Measurements from ENCODE around the gene C5AR1.
"Not testable (repeated sequence)": the region's sequence is repeated elsewhere in the genome, so short reads cannot be mapped to it uniquely, and the experiment has no call there.

Gene C5AR1

GRCh38 chr19:47284324-47284899 is 25.2 kb upstream of the C5AR1 start:
- DNase-seq (ENCODE audit: insufficient read length, low spot score) (no peak), FAIRE-seq (peak; percentile 51)
- TF ChIP-seq SPI1 (IDR thresholded peaks at IDR 0.05; ENCODE audit: low read depth, low read length), result no peak
- no peak for TF ChIP-seq TAF1 (IDR thresholded peaks at IDR 0.05; ENCODE audit: low read depth, low read length)
- no peak for TF ChIP-seq PAX5 (IDR thresholded peaks at IDR 0.05; ENCODE audit: insufficient read depth, low read length, severe bottlenecking)
- TF ChIP-seq POLR2AphosphoS5 (IDR thresholded peaks at IDR 0.05; ENCODE audit: low read depth, low read length), result no peak

- TF ChIP-seq POLR2A (IDR thresholded peaks at IDR 0.05; ENCODE audit: low read depth, low read length) (no peak), POU2F2 (IDR thresholded peaks at IDR 0.05; ENCODE audit: low read depth, low read length) (no peak), POLR2AphosphoS5 (IDR thresholded peaks at IDR 0.05; ENCODE audit: low read depth, low read length) (no peak), PAX5 (IDR thresholded peaks at IDR 0.05; ENCODE audit: insufficient read depth, low read length, severe bottlenecking) (no peak), SPI1 (IDR thresholded peaks at IDR 0.05; ENCODE audit: low read depth, low read length) (no peak), TAF1 (IDR thresholded peaks at IDR 0.05; ENCODE audit: low read depth, low read length) (no peak)
- DNase-seq (ENCODE audit: insufficient read length, low spot score), result peak; percentile 55
- peak; percentile 90 for FAIRE-seq
Measured at GRCh38 chr19:47296036-47296435, 13.6 kb upstream of the C5AR1 start.

GRCh38 chr19:47300867-47301266 is 8.8 kb upstream of the C5AR1 start:
- FAIRE-seq, result not testable (repeated sequence)

GRCh38 chr19:47302249-47302648 is 7.4 kb upstream of the C5AR1 start:
- TF ChIP-seq POLR2A (IDR thresholded peaks at IDR 0.05; ENCODE audit: low read depth, low read length), result no peak
- no peak for TF ChIP-seq PAX5 (IDR thresholded peaks at IDR 0.05; ENCODE audit: insufficient read depth, low read length, severe bottlenecking)
- no peak for TF ChIP-seq POLR2AphosphoS5 (IDR thresholded peaks at IDR 0.05; ENCODE audit: low read depth, low read length)
- TF ChIP-seq SPI1 (IDR thresholded peaks at IDR 0.05; ENCODE audit: low read depth, low read length), result no peak
- no peak for TF ChIP-seq TAF1 (IDR thresholded peaks at IDR 0.05; ENCODE audit: low read depth, low read length)
- TF ChIP-seq POU2F2 (IDR thresholded peaks at IDR 0.05; ENCODE audit: low read depth, low read length), result no peak
- FAIRE-seq (no peak), DNase-seq (ENCODE audit: insufficient read length, low spot score) (no peak)

More at GRCh38 chr19:47300867-47301266, 8.8 kb upstream of the C5AR1 start:
- DNase-seq (ENCODE audit: insufficient read length, low spot score), result not testable (repeated sequence)

GRCh38 chr19:47303966-47304365 is 5.7 kb upstream of the C5AR1 start:
- FAIRE-seq (no peak), DNase-seq (ENCODE audit: insufficient read length, low spot score) (no peak)
- TF ChIP-seq POU2F2 (IDR thresholded peaks at IDR 0.05; ENCODE audit: low read depth, low read length) (no peak), POLR2A (IDR thresholded peaks at IDR 0.05; ENCODE audit: low read depth, low read length) (no peak), SPI1 (IDR thresholded peaks at IDR 0.05; ENCODE audit: low read depth, low read length) (no peak), TAF1 (IDR thresholded peaks at IDR 0.05; ENCODE audit: low read depth, low read length) (no peak), POLR2AphosphoS5 (IDR thresholded peaks at IDR 0.05; ENCODE audit: low read depth, low read length) (no peak), PAX5 (IDR thresholded peaks at IDR 0.05; ENCODE audit: insufficient read depth, low read length, severe bottlenecking) (no peak)

GRCh38 chr19:47305309-47305751 is 4.3 kb upstream of the C5AR1 start:
- peak; percentile 88 for FAIRE-seq
- TF ChIP-seq PAX5 (IDR thresholded peaks at IDR 0.05; ENCODE audit: insufficient read depth, low read length, severe bottlenecking) (peak; percentile 44), SPI1 (IDR thresholded peaks at IDR 0.05; ENCODE audit: low read depth, low read length) (no peak)
- no peak for DNase-seq (ENCODE audit: insufficient read length, low spot score)

GRCh38 chr19:47306303-47306702 is 3.4 kb upstream of the C5AR1 start:
- FAIRE-seq (no peak), DNase-seq (ENCODE audit: insufficient read length, low spot score) (no peak)

GRCh38 chr19:47309038-47309437 is 623 bp upstream of the C5AR1 start:
- no peak for TF ChIP-seq PAX5 (IDR thresholded peaks at IDR 0.05; ENCODE audit: insufficient read depth, low read length, severe bottlenecking)
- no peak for TF ChIP-seq POU2F2 (IDR thresholded peaks at IDR 0.05; ENCODE audit: low read depth, low read length)
- no peak for DNase-seq (ENCODE audit: insufficient read length, low spot score)
- no peak for FAIRE-seq

More at GRCh38 chr19:47306303-47306702, 3.4 kb upstream of the C5AR1 start:
- TF ChIP-seq POLR2AphosphoS5 (IDR thresholded peaks at IDR 0.05; ENCODE audit: low read depth, low read length), result no peak
- no peak for TF ChIP-seq PAX5 (IDR thresholded peaks at IDR 0.05; ENCODE audit: insufficient read depth, low read length, severe bottlenecking)
- TF ChIP-seq TAF1 (IDR thresholded peaks at IDR 0.05; ENCODE audit: low read depth, low read length), result no peak
- no peak for TF ChIP-seq POLR2A (IDR thresholded peaks at IDR 0.05; ENCODE audit: low read depth, low read length)
- no peak for TF ChIP-seq SPI1 (IDR thresholded peaks at IDR 0.05; ENCODE audit: low read depth, low read length)
- TF ChIP-seq POU2F2 (IDR thresholded peaks at IDR 0.05; ENCODE audit: low read depth, low read length), result no peak

GRCh38 chr19:47310323-47310722 is 662 bp downstream of the C5AR1 start:
- TF ChIP-seq POU2F2 (IDR thresholded peaks at IDR 0.05; ENCODE audit: low read depth, low read length), result no peak
- no peak for TF ChIP-seq POLR2A (IDR thresholded peaks at IDR 0.05; ENCODE audit: low read depth, low read length)
- TF ChIP-seq PAX5 (IDR thresholded peaks at IDR 0.05; ENCODE audit: insufficient read depth, low read length, severe bottlenecking), result no peak
- no peak for TF ChIP-seq SPI1 (IDR thresholded peaks at IDR 0.05; ENCODE audit: low read depth, low read length)
- TF ChIP-seq POLR2AphosphoS5 (IDR thresholded peaks at IDR 0.05; ENCODE audit: low read depth, low read length), result no peak
- TF ChIP-seq TAF1 (IDR thresholded peaks at IDR 0.05; ENCODE audit: low read depth, low read length), result no peak
- DNase-seq (ENCODE audit: insufficient read length, low spot score) (no peak), FAIRE-seq (no peak)

GRCh38 chr19:47310819-47311218 is 1.2 kb downstream of the C5AR1 start:
- FAIRE-seq (no peak), DNase-seq (ENCODE audit: insufficient read length, low spot score) (no peak)
- TF ChIP-seq TAF1 (IDR thresholded peaks at IDR 0.05; ENCODE audit: low read depth, low read length) (no peak), SPI1 (IDR thresholded peaks at IDR 0.05; ENCODE audit: low read depth, low read length) (no peak), POLR2A (IDR thresholded peaks at IDR 0.05; ENCODE audit: low read depth, low read length) (no peak), POLR2AphosphoS5 (IDR thresholded peaks at IDR 0.05; ENCODE audit: low read depth, low read length) (no peak), PAX5 (IDR thresholded peaks at IDR 0.05; ENCODE audit: insufficient read depth, low read length, severe bottlenecking) (no peak), POU2F2 (IDR thresholded peaks at IDR 0.05; ENCODE audit: low read depth, low read length) (no peak)
